GM19351 (cell line): ENCODE results near the gene ARHGEF4.

ENCODE experiments used
- ATAC-seq: cut with Tn5 transposase; IDR thresholded peaks from one replicate; pipeline ENCODE4 v1.9.1; 2021; ENCODE audit warnings: mild to moderate bottlenecking, moderate library complexity; ENCODE audit not compliant: unreplicated experiment

Gene ARHGEF4

DNA sequence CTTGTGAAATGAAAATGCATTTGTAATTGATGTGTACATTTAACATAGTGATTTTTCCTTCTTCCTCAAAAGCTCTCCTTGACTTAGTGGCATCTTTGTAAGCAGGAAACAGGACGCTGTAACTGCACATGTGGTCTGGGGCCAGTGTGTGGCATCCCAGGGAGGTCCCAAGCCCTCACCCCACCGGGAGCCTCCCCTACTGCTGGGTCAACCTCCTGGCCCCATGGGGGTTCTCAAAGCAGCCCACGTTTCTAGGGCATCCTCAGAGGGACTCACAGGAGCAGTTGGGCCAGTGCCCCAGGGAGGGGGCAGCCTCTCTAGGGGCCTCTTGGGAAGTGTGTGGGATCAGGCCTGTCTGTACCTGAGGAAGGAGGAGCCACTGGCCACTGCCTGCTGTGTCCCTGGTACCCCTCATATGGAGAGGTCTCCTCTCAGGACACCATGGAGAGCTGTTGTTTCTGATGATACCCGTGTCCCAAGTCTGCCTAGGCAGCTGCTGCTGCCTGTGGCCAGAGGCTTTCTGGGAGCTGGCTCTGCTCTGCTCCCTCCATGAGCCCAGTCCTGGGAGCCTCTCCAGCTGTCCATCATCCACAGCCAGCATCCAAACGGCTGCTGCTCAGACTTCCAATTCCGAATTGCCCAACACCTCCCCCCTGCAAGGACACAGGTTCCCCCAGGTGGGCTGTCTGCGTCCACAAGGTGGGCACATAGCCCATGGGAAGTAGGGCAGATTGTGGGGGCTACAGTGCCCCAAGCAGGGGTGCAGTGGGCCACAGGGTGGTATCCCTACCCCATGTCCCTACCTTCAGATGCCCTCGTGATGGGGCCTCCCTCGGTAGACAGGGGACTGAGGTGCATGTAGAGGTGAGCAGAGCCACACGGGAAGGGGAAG lies 13.4 kb downstream of the ARHGEF4 start:
- ATAC-seq = no peak

DNA sequence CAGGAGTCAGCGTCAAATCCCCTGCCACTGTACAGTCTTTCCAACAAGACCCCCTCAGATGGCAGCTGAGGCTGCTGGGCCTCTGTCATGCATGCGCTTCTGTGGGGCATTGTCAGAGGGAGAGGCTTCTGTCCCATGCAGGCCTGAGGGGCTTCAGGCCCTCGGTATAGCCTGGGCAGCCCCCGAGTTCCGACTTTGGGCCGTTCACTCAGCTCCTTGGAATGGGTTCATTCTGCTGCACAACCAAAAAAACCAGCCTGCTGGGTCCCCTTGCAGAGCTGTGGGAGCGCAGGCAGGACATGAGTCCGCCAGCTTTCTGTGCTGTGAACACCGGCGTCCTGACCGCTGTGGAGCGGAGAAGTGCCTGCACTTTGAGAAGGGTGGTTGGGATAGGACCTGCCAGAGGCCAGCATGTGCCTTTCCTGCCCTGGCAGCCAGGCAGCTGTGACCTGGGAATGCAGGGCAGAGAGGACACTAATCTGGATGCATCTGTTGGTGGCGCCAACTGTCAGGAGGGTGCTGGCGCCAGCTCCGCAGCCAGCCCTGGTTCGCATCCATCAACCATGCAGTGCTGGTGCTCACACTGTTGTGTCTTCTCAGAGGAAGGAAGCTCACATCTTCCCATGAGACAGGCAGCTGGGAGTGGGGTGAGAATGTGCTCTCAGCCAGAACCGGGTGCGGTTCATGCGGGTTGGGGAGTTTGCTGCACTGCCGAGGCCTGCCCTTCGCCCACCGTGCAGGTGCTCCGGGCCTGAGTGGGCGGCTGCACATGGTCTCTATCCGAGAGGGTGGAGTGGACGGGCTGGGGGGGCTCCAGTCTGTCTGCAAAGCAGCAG lies 14.3 kb downstream of the ARHGEF4 start:
- peak; percentile 57 for ATAC-seq

DNA sequence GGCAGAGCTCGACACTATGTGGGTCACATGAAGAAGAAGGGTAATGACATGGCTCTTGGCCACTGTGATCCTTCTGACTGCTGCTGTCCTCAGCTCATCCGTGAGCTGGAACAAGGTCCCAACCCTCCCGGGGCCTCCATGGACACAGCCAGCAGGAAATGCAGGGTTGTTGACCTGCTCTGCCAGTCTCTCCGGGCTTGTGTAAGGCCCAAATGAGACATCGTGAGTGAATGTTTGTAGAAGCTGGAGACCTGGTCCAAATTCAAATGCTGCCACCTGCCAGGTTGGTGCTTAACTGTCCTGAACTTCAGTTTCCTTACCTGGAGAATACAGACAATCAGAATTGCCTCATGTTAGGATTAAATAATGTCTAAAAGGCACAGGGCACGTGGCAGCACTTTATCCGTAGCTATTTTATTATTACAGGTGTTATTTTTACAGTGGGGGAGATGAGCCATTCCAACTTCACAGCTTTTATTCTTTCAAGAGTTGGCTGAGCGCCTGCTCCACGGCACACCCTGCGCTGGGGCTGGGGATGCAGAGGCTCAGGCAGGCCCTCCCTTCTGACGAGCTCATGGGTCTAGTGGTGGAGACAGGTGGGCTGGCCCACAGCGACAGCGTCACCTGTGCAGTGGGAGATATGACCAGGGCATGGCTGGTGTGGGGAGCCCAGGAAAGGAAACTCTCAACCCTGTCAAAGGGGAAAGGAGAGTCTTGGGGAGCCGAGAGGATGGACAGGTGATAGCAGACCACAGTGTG lies 15.1 kb downstream of the ARHGEF4 start:
- no peak for ATAC-seq

DNA sequence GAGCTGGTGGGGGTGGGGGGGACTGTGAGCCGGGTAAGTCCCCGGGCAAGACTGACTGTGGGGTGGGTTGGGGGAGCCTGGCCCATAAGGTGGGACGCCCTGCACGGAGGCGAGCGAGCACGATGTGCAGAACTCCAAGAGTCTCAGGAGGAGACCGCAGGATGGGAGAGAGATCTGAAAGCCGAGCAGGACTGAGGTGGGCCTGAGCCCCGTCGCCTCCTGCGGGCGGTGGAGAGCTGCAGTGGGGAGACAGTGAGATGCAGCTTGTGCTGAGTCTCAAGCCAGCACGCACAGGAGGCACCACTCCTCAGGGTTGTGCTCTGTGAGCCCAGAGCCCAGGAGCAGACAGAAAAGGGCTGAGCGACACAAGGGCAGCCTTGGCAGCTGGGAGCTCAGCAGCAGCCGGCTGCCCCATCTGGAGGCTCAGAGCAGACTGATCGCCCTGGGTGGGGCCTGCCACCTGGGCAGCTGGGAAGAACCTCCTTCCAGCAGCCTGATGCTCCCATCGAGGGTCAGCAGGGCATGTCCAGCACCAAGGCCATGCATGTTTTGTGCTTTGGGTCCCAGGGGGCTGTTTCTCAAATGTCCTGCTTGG lies 15.9 kb downstream of the ARHGEF4 start:
- ATAC-seq = no peak

DNA sequence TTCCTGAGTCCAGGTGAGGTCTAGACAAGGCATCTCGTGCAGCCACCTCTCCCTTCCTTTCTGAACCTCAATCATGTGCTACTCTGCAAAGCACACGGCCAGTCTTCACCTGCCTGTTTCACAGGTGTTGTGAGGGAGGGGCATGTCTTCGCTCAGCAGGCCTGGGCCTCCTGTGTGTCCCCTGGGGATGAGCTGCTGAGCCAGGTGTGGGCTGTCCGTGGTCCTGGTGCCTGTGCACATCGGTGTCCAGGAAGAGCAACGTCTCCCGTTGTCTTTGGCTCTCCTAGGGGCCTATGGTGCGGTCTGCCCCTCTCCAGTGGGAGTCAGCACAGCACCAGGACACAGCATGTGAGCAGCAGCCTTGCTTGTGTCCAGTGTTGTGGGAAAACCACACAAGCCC lies 16.7 kb downstream of the ARHGEF4 start:
- ATAC-seq = no peak

DNA sequence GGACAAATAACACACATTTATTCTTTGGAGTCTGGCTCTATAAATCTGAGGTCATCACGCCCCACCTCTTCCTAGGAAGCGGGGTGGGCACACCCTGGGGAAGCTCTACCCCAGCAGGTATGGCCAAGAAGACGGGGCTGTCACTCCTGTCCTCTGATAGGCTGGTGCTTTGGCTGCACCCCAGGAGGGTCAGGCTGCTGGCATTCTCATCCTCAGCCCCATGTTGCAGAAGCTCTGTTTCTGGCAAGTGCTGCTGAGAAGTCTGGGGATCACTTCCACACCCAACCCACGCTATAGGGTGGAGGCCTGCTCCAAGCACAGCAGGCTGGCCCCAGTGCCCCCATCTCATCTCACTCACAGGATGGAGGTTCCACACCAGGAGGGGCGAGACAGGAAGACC lies 17.6 kb downstream of the ARHGEF4 start:
- ATAC-seq = no peak

DNA sequence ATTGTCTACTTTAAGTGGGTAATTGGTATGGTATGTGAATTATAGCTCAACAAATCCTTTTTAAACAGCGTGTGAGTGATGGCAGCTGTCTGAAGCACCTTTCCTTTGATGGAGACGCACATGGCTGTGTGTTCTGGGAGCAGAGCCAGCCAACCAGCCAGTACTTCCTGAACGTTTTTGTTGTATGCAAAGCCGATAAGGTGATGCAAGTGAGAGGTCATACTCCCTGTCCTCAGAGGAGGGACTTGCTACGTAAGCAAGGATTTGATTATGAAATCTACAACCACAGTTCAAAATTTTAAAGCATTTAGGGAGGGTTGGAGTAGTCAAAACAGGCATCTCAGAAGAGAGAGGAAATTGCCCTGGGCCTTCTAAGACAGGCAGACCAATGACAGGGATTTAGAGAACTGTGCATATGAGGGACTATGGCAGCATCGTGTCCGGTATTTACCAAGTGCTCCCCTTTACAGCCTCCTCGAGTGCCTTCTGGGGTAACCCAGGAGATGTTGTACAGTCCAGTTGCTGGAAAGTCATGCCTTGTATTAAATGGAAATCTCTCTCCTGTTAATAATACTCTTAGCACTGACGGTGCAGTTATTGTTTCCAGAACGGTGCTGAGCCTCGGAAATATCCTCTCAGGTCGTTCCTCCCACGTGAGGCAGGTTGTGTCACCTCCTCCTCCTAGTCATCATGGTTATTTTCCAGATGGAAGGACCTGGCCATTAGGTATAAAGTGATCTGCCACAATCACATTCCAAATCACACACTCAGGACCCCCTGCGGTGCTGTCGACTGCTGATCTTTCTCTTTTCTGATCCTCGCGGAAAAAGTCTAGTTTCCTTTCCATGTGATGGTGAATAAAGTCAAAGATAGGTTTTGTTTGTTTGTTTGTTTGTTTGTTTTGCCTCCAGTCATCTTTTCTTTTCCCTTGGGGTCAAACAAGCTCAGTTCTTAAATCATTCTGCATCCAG lies 28.4 kb downstream of the ARHGEF4 start:
- no peak for ATAC-seq

DNA sequence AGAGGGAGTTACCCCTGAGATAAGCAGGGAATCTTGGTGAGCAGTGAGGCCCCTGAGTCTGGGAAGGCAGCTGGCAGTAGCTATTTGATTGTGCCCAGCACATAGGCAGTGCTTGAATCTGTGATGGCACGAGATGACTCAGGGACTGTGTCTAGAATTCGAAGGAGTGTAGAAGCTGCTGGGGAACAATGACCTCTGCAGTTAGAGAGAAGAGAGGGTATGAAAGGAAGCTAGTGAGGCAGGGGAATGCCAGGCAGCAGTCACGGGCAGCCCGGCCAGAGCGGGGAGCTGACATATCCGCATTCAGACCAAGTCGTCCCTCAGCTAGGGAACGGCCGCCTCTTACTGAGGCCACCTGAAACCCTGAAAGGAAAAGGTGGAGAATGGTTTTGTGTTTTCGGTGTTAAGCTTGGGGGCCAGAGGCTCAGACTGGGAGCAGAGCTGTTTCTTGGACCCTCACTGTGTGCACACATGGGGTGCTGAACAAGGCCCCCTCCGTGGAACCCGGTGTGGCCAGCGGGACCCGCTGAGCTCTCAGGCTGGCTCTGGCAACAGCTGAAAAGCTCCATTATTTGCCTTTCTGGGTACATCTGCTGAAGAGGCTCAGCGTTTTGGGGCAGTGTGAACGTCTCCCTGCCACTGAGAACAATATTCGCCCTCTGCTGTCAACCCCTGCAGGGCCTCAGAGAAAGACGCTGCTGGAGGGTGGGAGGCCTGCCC lies 32.9 kb downstream of the ARHGEF4 start:
- no peak for ATAC-seq

DNA sequence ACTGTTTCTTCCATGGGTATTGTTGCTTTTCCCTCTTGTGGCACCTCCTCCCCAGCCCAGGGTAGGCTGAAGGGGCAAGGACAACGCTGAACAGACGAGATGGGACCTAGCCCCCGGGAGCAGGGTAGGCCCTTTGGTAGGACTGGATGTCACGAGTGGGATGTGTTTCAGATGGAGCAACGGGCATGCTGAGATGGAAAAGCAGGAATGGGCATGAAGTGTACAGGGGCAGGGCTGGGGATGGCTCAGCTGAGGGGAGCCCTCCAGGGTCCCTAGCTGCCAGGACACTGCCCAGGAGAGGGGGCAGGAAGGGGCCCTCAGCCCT lies 33.4 kb downstream of the ARHGEF4 start:
- ATAC-seq = no peak

DNA sequence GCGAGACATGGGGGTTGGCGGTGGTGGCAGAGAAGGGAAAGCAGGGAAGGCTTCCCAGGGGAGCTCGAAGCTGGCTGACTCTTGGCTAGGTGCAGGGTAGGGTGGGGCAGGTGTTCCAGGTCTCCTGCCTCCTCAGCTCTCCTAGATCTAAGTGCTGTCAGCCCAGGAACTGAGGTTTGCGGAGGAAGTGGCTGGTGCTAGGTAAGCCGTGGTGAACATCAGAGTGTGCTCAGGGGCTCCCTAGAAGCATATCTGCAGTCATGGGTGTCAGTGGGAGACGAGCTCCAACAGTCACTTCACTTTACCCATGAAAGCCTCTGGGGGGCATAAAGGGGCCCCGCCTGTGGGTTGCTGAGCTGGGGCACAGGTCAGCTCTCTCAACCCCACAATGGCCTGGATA lies 34.1 kb downstream of the ARHGEF4 start:
- ATAC-seq = no peak

DNA sequence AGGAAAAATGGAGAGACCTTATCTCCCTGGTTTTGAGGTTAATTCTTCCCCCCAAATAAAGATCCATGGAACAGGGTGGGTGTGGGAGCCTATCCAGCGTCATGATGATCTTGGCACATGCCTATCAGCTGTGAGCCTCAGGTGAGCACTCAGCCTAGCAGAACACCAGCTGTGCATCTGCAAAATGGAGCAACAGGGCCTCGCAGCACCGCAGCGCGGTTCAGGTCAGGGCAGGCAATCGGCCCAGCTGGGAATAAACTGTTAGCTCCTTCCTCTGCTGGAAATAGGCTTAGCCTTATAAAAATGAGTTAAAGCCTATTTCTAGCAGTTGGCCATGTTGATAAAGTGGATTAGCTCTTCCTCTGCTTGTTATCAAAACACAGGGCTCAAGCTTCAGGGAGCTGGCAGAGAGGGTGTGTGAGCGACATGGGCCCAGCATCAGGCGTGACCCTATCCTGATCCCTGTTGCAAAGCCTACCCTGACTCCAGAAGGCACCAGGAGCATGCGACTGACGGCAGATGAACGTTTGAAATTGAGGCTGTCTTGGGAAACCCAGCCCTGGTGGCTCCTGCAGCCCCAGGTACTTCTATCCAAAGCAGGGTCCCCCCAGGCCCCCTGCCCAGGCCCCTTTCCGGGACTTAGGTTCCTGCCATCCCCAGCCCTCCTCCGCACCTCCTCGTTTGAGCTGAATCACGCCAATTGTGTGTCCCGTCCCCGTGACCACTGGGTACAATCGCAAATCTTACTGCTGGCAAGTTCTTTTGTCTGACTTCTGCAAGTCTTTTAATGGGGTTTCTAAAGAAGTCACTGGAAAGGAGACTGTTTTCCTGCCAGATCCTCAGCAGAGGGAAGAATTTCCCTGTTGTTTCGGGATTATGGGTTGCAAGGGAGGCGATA lies 35.4 kb downstream of the ARHGEF4 start:
- no peak for ATAC-seq

DNA sequence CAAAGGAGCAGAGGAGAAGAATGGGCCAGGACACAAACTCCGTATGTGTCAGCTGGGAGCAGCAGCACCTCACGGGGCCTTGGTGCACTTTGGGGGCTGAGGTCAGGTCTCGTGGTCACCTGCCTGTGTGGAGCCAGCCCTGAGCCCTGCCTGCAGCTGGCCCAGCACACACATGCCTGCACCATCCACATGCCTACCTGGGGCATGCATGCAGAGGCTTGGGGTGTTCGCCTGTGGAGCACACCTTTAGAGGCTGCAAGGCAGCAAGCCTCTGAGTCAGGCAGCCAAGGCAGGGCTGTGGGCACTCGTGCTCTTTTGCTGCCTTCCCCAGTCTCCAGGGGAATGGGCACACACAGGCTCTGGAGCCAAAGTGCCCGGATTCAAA lies 36.0 kb downstream of the ARHGEF4 start:
- ATAC-seq = no peak

DNA sequence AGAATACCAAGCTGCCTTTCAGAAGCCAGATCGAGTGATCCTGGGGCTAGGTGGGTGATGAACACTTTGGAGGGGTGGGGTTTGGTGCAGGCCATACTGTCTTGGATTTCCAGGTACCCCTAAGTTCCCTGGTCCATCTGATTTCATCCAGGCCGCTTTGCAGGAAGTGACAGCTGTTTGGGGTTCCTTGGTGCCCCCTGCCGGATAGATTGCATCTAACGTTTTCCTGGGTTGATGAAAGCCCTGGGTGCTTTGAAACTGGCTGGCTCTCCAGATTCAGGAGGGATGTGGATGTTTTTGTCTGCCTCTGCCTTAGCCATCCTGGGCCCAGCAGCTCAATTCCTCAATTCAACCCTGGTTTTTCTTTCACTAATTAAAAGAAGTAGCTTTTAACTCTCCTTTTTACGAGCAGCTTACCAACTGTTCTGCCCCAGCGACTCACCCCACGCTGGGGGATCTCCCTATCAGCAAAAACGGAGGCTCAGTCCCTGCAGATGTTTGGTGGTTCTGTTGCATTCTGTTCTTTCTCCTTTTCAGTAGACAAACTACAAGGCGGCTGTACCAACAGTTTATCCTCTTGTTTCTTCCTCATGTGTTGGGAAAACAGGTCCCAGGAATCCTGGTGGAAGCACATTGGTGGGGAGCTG lies 37.1 kb downstream of the ARHGEF4 start:
- peak; percentile 90 for ATAC-seq

DNA sequence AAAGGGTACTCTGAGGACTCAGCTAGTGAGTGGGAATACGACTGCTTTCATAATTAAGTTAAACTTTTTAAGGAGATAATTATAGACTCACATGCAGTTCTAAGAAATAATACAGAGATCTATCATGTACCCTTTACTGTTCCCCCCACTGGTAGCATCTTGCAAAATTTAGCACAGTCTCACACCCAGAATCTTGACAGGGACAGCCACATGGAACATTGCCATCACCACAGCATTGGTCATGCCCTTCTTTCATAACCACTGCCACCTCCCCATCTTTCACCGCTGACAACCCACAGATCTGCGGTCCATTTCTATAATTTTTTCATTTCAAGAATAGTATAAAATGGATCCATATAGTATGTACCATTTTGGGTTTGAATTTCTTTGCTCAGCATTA lies 37.8 kb downstream of the ARHGEF4 start:
- ATAC-seq = no peak

DNA sequence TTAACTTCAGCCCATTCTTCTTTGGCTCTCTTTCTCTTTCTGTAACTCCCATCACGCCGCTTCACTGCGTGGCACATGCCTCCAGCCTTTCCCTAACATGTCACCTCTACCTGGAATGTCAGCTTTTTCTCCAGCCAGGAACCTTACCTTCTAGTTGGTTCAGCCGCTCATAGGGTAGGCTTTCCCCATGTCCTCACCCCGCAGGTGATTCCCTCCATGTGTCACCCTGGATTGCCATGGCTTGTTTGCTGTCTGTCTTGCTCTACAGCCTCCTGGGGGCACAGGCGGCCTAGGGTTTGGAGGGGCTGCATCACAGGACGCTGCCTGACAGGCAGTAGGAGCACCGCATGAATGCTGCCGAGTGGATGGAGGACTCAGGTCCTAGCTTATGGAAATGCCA lies 39.2 kb downstream of the ARHGEF4 start:
- no peak for ATAC-seq

DNA sequence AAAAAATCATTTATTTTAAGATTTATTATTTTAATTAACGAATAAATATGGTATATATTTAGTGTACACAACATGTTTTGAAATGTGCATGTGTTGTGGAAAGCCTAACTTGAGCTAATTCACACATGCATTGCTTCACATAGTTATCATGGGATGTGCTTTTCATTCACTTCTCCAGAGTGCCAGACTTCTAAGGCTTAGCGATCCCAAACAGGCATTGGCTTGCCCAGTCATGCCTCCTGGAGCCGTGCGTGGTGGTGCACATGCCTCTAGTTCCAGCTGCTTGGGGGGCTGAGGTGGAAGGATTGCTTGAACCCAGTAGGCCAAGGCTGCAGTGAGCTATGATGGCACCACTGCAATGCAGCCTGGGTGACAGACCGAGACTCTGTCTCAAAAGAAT lies 40.5 kb downstream of the ARHGEF4 start:
- no peak for ATAC-seq

DNA sequence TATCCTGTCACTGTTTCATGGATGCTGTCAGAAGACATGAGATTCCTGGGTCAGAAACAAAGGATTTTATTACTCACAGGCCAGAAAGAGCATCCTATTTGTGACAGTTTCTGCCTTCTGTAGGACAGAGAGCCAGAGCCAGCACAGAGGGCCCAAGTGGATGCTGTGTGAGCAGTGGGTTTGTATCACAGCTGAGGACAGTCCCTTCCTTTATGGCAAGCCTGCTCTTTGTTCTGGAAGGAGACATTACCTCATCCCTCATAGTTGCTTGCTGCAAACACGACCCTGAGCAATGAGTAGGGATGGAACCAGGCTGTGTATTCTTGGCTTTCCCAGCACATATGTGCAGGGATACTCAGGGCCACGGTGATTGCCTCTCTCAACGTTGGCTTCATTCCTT lies 41.6 kb downstream of the ARHGEF4 start:
- no peak for ATAC-seq

DNA sequence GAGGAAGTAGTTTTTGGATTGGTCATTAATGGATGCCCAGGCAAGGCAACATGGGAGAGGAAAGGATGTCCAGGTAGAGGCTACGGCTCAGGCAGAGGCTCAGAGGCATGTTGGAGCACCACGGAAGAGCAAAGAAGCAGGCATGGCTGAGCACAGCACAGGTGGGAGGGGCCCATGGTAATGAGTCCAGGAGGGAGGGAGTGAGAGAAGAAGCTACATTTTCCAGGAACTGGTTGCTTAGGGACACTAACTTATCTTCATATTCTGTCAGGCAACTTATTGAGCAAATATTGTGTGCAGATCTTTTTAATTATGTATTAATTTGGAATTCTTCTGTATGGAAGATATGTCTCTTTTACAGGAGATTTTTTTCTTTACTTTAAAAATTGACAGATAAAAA lies 42.2 kb downstream of the ARHGEF4 start:
- no peak for ATAC-seq
